ENCODE measurements around the gene HSF4. TPM values are rescaled to one million over a fixed set of nuclear protein-coding genes. Genes with fewer than 3 reads are reported as not detected.

HSF4 gene
- total and polyA plus RNA-seq, 3 experiments from 2014 or later: 11.6 to 13.3 TPM; not detected in 1

DNA sequence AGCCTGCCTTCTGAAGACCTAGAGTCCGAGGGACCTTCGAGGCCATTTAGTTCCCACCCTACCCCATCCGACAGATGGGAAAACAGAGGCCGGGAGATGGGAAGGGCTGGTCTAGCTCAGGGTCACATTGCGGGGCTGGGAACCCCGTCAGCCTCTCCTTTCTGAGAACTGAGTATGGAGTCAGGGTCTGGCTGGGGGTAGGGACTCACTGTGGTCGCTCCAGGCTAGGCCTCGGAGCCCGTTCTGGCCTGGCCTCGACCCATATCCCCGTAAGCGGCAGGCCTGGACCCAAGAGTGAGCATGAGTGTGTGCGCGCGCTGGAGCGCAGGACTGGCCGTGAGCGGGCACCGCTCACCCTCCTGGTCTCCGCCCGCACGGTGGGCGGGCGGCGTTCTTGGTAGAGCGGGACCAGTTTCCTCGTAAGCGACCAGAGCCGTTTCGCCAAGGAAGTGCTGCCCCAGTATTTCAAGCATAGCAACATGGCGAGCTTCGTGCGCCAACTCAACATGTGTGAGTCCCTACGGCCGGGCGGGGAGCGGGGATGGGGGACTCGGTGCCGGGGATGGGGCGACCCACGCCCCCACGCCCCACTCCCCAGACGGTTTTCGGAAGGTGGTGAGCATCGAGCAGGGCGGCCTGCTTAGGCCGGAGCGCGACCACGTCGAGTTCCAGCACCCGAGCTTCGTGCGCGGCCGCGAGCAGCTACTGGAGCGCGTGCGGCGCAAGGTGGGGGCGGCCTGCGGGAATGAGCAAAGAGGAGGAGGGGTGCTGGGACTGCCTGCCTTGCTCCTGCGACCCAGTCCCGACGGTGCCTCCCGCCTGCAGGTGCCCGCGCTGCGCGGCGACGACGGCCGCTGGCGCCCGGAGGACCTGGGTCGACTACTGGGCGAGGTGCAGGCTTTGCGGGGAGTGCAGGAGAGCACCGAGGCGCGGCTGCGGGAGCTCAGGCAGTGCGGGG is 855 bp downstream of the HSF4 start:
- Mint-ChIP-seq H3K36me3 (no peaks in the 10 kb centered on the region), H3K4me1 (peaks cover 25 to 63% (median 31%) of the 10 kb centered on the region in 3 donors), H3K4me3 (peak overlapping the region in 4 of 7 donors; percentile 28 to 81 (median 46)), H3K27ac (no peak overlapping the region), H3K27me3 (peaks cover 59 to 66% of the 10 kb centered on the region in 2 donors), H3K9me3 (peaks cover 0 to 2% (median 0%) of the 10 kb centered on the region in 5 donors)
- no peaks in the 10 kb centered on the region for H3K9me3 ChIP-seq (ENCODE audit: low read length)
- H3K27ac ChIP-seq (ENCODE audit: low read depth, low read length): no peak overlapping the region
- peaks cover 73% of the 10 kb centered on the region for H3K27me3 ChIP-seq (ENCODE audit: insufficient read depth, low read length, poor library complexity, severe bottlenecking)
- no peak overlapping the region for H3K4me3 ChIP-seq (ENCODE audit: low read length)
- H3K4me1 ChIP-seq (ENCODE audit: insufficient read depth, low read length): peaks cover 56% of the 10 kb centered on the region
- DNase-seq: no peak
- ChIA-PET CTCF (interaction anchor here (3.4 to 17.6 kb wide), 3 partner anchors 10 to 20 kb away, joined by 22 to 205 read pairs (median 80); partner anchors contain the start of genes B3GNT9, EXOC3L1 and MATCAP1), POLR2A (interaction anchor here (1.0 kb wide), 1 partner anchor 10 kb away, joined by 4 read pairs; no protein-coding TSS in a partner anchor)
- H3K36me3 ChIP-seq (ENCODE audit: insufficient read depth, low read length): no peaks in the 10 kb centered on the region

DNA sequence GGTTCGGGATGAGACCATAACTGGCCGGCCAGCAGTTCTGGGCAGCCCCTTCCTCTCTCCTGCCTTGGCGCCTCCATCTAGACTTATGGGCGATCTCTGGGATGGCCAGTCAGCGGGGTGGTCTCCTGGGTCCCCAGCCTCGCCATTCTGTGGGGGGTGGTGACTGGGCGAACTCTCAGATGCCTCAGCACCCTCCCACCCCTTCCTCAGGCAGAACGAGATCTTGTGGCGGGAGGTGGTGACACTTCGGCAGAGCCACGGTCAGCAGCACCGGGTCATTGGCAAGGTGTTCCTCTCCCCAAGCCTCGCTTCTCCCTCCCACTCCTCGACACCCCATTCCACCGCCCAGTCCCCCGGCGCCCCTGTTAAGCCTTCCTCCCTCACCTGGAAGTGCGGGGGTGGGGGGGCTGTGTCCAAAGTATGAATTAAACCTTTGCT is 1.6 kb downstream of the HSF4 start:
- DNase-seq: no peak
- POLR2A ChIA-PET: no interaction called here
- no peaks in the 10 kb centered on the region for H3K9me3 ChIP-seq (ENCODE audit: low read length)
- Mint-ChIP-seq H3K27me3 (peaks cover 61 to 66% of the 10 kb centered on the region in 2 donors), H3K4me3 (peak overlapping the region in 1 of 7 donors; percentile 66), H3K9me3 (peaks cover 0 to 2% (median 0%) of the 10 kb centered on the region in 5 donors), H3K36me3 (no peaks in the 10 kb centered on the region), H3K27ac (no peak overlapping the region), H3K4me1 (peaks cover 21 to 61% (median 32%) of the 10 kb centered on the region in 3 donors)
- H3K4me3 ChIP-seq (ENCODE audit: low read length): no peak overlapping the region
- H3K4me1 ChIP-seq (ENCODE audit: insufficient read depth, low read length): peaks cover 49% of the 10 kb centered on the region
- H3K36me3 ChIP-seq (ENCODE audit: insufficient read depth, low read length): no peaks in the 10 kb centered on the region
- H3K27ac ChIP-seq (ENCODE audit: low read depth, low read length): no peak overlapping the region
- H3K27me3 ChIP-seq (ENCODE audit: insufficient read depth, low read length, poor library complexity, severe bottlenecking): peaks cover 77% of the 10 kb centered on the region
- CTCF ChIA-PET: interaction anchor here (12.7 to 17.6 kb wide), 2 partner anchors 13 to 20 kb away, joined by 80 to 205 read pairs; partner anchors contain the start of genes B3GNT9, EXOC3L1 and MATCAP1

DNA sequence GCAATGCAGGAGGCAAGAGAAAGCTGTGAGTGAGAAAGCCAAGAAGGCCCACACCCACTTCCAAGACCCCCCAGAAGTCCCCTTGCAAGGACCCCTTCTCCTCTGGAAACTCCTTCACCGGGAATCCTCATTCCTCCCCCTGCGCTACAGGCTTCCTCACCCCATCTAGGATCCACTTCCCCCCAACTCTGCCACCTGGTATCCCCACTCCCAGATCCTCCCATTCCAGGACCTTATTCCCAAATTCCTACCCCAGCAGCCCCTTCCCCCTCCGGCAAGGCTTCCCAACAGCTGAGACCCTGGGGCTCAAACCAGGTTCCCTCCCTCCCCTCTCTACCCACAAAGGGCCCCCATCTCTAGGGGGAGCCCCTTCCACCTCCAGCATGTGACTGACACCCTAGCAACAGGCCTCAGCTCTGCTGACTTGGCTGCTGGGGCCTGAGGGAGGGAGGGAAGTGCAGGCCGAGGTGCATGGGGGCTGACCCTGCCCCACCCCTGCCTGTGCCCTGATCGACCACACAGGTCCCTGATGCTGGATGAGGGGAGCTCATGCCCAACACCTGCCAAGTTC is 2.1 kb downstream of the HSF4 start:
- POLR2A ChIA-PET: no interaction called here
- H3K27me3 Mint-ChIP-seq: peaks cover 60 to 69% of the 10 kb centered on the region in 2 donors
- Histone ChIP-seq H3K4me3 (ENCODE audit: low read length) (no peak overlapping the region), H3K9me3 (ENCODE audit: low read length) (no peaks in the 10 kb centered on the region), H3K27me3 (ENCODE audit: insufficient read depth, low read length, poor library complexity, severe bottlenecking) (peaks cover 76% of the 10 kb centered on the region), H3K36me3 (ENCODE audit: insufficient read depth, low read length) (no peaks in the 10 kb centered on the region), H3K27ac (ENCODE audit: low read depth, low read length) (no peak overlapping the region), H3K4me1 (ENCODE audit: insufficient read depth, low read length) (peaks cover 44% of the 10 kb centered on the region)
- no peak for DNase-seq
- CTCF ChIA-PET: interaction anchor here (12.7 to 17.6 kb wide), 2 partner anchors 13 to 19 kb away, joined by 80 to 205 read pairs; partner anchors contain the start of genes B3GNT9, EXOC3L1 and MATCAP1
- peaks cover 0 to 2% (median 0%) of the 10 kb centered on the region in 5 donors for H3K9me3 Mint-ChIP-seq
- no peak overlapping the region for H3K27ac Mint-ChIP-seq
- H3K4me3 Mint-ChIP-seq: peak overlapping the region in 1 of 7 donors; percentile 78
- peaks cover 26 to 64% (median 35%) of the 10 kb centered on the region in 3 donors for H3K4me1 Mint-ChIP-seq
- no peaks in the 10 kb centered on the region for H3K36me3 Mint-ChIP-seq

DNA sequence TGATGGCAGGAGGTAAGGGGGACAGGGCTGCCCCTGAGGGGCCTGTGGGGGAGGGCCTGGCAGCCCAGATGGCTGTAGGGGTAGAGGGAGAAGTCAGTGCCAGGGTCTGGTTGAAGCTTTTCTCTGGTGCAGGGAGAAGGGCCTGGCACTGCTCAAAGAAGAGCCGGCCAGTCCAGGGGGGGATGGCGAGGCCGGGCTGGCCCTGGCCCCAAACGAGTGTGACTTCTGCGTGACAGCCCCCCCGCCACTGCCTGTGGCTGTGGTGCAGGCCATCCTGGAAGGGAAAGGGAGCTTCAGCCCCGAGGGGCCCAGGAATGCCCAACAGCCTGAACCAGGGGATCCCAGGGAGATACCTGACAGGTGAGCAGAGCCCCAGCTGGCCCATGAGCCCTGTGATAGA is 3.0 kb downstream of the HSF4 start:
- Mint-ChIP-seq H3K9me3 (peaks cover 0 to 2% (median 0%) of the 10 kb centered on the region in 5 donors), H3K27me3 (peaks cover 51 to 61% of the 10 kb centered on the region in 2 donors), H3K36me3 (no peaks in the 10 kb centered on the region), H3K4me3 (no peak overlapping the region), H3K27ac (no peak overlapping the region), H3K4me1 (peaks cover 28 to 57% (median 29%) of the 10 kb centered on the region in 3 donors)
- Histone ChIP-seq H3K4me1 (ENCODE audit: insufficient read depth, low read length) (peaks cover 39% of the 10 kb centered on the region), H3K27ac (ENCODE audit: low read depth, low read length) (no peak overlapping the region), H3K36me3 (ENCODE audit: insufficient read depth, low read length) (no peaks in the 10 kb centered on the region), H3K9me3 (ENCODE audit: low read length) (no peaks in the 10 kb centered on the region), H3K4me3 (ENCODE audit: low read length) (no peak overlapping the region), H3K27me3 (ENCODE audit: insufficient read depth, low read length, poor library complexity, severe bottlenecking) (peaks cover 72% of the 10 kb centered on the region)
- no peak for DNase-seq
- POLR2A ChIA-PET: no interaction called here
- CTCF ChIA-PET: interaction anchor here (1.6 to 17.6 kb wide), 4 partner anchors 14 to 150 kb away, joined by 4 to 205 read pairs (median 50); partner anchors contain the start of genes B3GNT9, EXOC3L1 and MATCAP1

DNA sequence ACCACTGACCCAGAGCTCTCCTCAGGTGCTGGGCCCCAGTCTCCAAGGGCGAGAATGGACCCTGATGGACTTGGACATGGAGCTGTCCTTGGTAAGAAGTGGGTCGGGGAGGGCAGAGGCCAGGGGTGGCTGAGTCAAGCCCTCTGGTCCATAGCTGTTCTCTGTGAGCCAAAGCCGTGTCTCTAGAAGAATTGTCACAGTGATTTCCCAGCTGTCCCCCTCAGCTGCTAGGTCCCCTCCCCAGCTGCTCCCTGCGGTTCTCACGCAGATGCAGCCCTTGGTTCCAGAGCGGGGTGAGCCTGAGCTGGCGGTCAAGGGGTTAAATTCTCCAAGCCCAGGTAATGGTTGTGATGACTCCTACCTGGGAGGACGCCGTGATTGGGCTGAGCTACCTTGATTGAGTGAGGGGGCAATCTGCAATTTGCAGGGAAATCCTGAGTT is 4.5 kb downstream of the HSF4 start:
- Histone ChIP-seq H3K36me3 (ENCODE audit: insufficient read depth, low read length) (no peaks in the 10 kb centered on the region), H3K4me3 (ENCODE audit: low read length) (no peak overlapping the region), H3K9me3 (ENCODE audit: low read length) (no peaks in the 10 kb centered on the region), H3K27ac (ENCODE audit: low read depth, low read length) (no peak overlapping the region), H3K4me1 (ENCODE audit: insufficient read depth, low read length) (peaks cover 35% of the 10 kb centered on the region), H3K27me3 (ENCODE audit: insufficient read depth, low read length, poor library complexity, severe bottlenecking) (peaks cover 58% of the 10 kb centered on the region)
- H3K4me1 Mint-ChIP-seq: peaks cover 36 to 61% (median 39%) of the 10 kb centered on the region in 3 donors
- no peaks in the 10 kb centered on the region for H3K36me3 Mint-ChIP-seq
- ChIA-PET CTCF (interaction anchor here (0.8 to 12.7 kb wide), 9 partner anchors 9 to 151 kb away, joined by 3 to 80 read pairs (median 7); partner anchors contain the start of genes B3GNT9, FBXL8 and TRADD), POLR2A (no interaction called here)
- H3K4me3 Mint-ChIP-seq: peak overlapping the region in 1 of 7 donors; percentile 56
- no peak for DNase-seq
- peaks cover 45 to 55% of the 10 kb centered on the region in 2 donors for H3K27me3 Mint-ChIP-seq
- no peak overlapping the region for H3K27ac Mint-ChIP-seq
- peaks cover 0 to 2% (median 0%) of the 10 kb centered on the region in 5 donors for H3K9me3 Mint-ChIP-seq

DNA sequence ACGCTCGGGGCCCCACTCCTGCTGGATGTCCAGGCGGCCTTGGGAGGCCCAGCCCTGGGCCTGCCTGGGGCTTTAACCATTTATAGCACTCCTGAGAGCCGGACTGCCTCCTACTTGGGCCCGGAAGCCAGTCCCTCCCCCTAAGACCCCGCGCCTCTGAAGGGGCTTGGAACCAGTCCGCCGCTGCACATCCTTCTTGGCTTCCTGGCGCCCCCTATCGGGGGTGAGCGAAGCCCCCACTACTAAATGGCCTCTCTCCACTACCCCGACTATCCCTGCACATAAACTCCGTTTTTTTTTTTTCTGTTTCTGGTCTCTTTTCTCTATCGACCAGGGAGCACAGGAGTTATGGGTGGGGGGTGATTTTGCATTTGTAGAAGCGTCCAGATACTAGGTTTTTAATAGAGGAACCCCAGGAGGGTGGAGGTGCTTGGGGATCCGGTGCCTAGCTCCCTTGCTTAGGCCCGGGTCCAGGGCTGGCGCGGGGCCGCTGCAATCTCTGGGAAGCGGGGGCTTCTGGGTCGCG is 5.2 kb downstream of the HSF4 start:
- peaks cover 36 to 62% (median 37%) of the 10 kb centered on the region in 3 donors for H3K4me1 Mint-ChIP-seq
- Histone ChIP-seq H3K27me3 (ENCODE audit: insufficient read depth, low read length, poor library complexity, severe bottlenecking) (peaks cover 60% of the 10 kb centered on the region), H3K9me3 (ENCODE audit: low read length) (no peaks in the 10 kb centered on the region), H3K27ac (ENCODE audit: low read depth, low read length) (peak overlapping the region; percentile 57), H3K36me3 (ENCODE audit: insufficient read depth, low read length) (no peaks in the 10 kb centered on the region), H3K4me3 (ENCODE audit: low read length) (peak overlapping the region; percentile 37), H3K4me1 (ENCODE audit: insufficient read depth, low read length) (peaks cover 35% of the 10 kb centered on the region)
- CTCF ChIA-PET: interaction anchor here (1.4 to 12.7 kb wide), 7 partner anchors 8 to 50 kb away, joined by 3 to 80 read pairs (median 9); partner anchors contain the start of genes B3GNT9, FBXL8 and TRADD
- H3K27ac Mint-ChIP-seq: no peak overlapping the region
- no peaks in the 10 kb centered on the region for H3K36me3 Mint-ChIP-seq
- POLR2A ChIA-PET: interaction anchor here (1.3 kb wide), 1 partner anchor 14 kb away, joined by 3 read pairs; no protein-coding TSS in a partner anchor
- H3K4me3 Mint-ChIP-seq: peak overlapping the region; percentile 13 to 83 (median 70)
- peaks cover 0 to 2% (median 0%) of the 10 kb centered on the region in 5 donors for H3K9me3 Mint-ChIP-seq
- H3K27me3 Mint-ChIP-seq: peaks cover 42 to 53% of the 10 kb centered on the region in 2 donors
- peak in 1 of 5 donors; percentile 31 for DNase-seq
